Measurements from ENCODE around the gene MAML3. TPM values are rescaled to one million over a fixed set of nuclear protein-coding genes. Genes with fewer than 3 reads are reported as not detected.

Gene MAML3
- total RNA-seq, 5 donors from 2014 or later (not counting 1 experiment from before 2014, with no cell fraction given): 2.0 to 3.4 (median 2.7) TPM

GRCh38 chr4:139858436-139859205 is 295.4 kb downstream of the MAML3 start:
- WGBS (ENCODE audit: insufficient coverage): 58% methylated on average over 7 of the region's 8 CpGs
- Histone ChIP-seq H3K4me3 (ENCODE audit: control insufficient read depth in 1 of 2, extremely low read depth in 1 of 2, low read length in 1 of 2) (no peak overlapping the region), H3K9me3 (no peaks in the 10 kb centered on the region), H3K4me1 (ENCODE audit: control insufficient read depth in 1 of 2, extremely low read depth in 1 of 2, insufficient read depth in 2 of 2, low read length in 2 of 2) (peaks cover 0 to 18% of the 10 kb centered on the region in 2 experiments), H3K27me3 (replicated peaks in 1 of 2; ENCODE audit: control insufficient read depth in 2 of 2, extremely low read depth in 1 of 2, insufficient read depth in 2 of 2, low read length in 1 of 2) (peaks cover 0 to 4% of the 10 kb centered on the region in 2 experiments), H3K27ac (ENCODE audit: low read length) (no peak overlapping the region), H3K36me3 (ENCODE audit: control insufficient read depth in 2 of 2, extremely low read depth in 1 of 2, insufficient read depth in 1 of 2, low read length in 1 of 2) (no peaks in the 10 kb centered on the region)
- Mint-ChIP-seq H3K4me3 (no peak overlapping the region), H3K27ac (no peak overlapping the region), H3K9me3 (no peaks in the 10 kb centered on the region), H3K4me1 (peaks cover 15 to 17% (median 15%) of the 10 kb centered on the region in 3 donors), H3K36me3 (peaks cover 3% of the 10 kb centered on the region), H3K27me3 (no peaks in the 10 kb centered on the region)
- POLR2A ChIA-PET: interaction anchor here in 1 of 2 donors (0.7 kb wide), 1 partner anchor 41 kb away, joined by 11 read pairs; no protein-coding TSS in a partner anchor
- no peak for ATAC-seq (replicated peaks in 1 of 4)
- no peak for DNase-seq
- CTCF ChIA-PET: no interaction called here

GRCh38 chr4:139857977-139858376 is 296.0 kb downstream of the MAML3 start:
- DNase-seq (no peak), ATAC-seq (replicated peaks in 1 of 4) (no peak)
- H3K9me3 ChIP-seq: no peaks in the 10 kb centered on the region
- H3K4me3 ChIP-seq (ENCODE audit: control insufficient read depth in 1 of 2, extremely low read depth in 1 of 2, low read length in 1 of 2): no peak overlapping the region
- Mint-ChIP-seq H3K36me3 (peaks cover 3% of the 10 kb centered on the region), H3K27ac (no peak overlapping the region), H3K4me1 (peaks cover 15 to 17% (median 15%) of the 10 kb centered on the region in 3 donors), H3K27me3 (no peaks in the 10 kb centered on the region), H3K4me3 (no peak overlapping the region), H3K9me3 (no peaks in the 10 kb centered on the region)
- H3K27ac ChIP-seq (ENCODE audit: low read length): no peak overlapping the region
- WGBS (ENCODE audit: insufficient coverage): no CpG with 5 or more reads among the region's 2 CpGs
- H3K27me3 ChIP-seq (replicated peaks in 1 of 2; ENCODE audit: control insufficient read depth in 2 of 2, extremely low read depth in 1 of 2, insufficient read depth in 2 of 2, low read length in 1 of 2): peaks cover 0 to 4% of the 10 kb centered on the region in 2 experiments
- CTCF ChIA-PET: interaction anchor here in 1 of 2 donors (0.9 kb wide), 1 partner anchor 15 kb away, joined by 3 read pairs; no protein-coding TSS in a partner anchor
- H3K4me1 ChIP-seq (ENCODE audit: control insufficient read depth in 1 of 2, extremely low read depth in 1 of 2, insufficient read depth in 2 of 2, low read length in 2 of 2): peaks cover 0 to 18% of the 10 kb centered on the region in 2 experiments
- no peaks in the 10 kb centered on the region for H3K36me3 ChIP-seq (ENCODE audit: control insufficient read depth in 2 of 2, extremely low read depth in 1 of 2, insufficient read depth in 1 of 2, low read length in 1 of 2)
- POLR2A ChIA-PET: no interaction called here

GRCh38 chr4:139857021-139857420 is 297.0 kb downstream of the MAML3 start:
- ChIA-PET CTCF (interaction anchor here in 1 of 2 donors (0.9 kb wide), 1 partner anchor 14 kb away, joined by 3 read pairs; no protein-coding TSS in a partner anchor), POLR2A (interaction anchor here in 1 of 2 donors (0.6 kb wide), 1 partner anchor 68 kb away, joined by 6 read pairs; no protein-coding TSS in a partner anchor)
- peak overlapping the region in 1 of 2 donors; percentile 6 for H3K4me3 ChIP-seq (ENCODE audit: control insufficient read depth in 1 of 2, extremely low read depth in 1 of 2, low read length in 1 of 2)
- Mint-ChIP-seq H3K27me3 (no peaks in the 10 kb centered on the region), H3K9me3 (no peaks in the 10 kb centered on the region), H3K4me3 (no peak overlapping the region), H3K36me3 (no peaks in the 10 kb centered on the region), H3K27ac (peak overlapping the region; percentile 47 to 59), H3K4me1 (peaks cover 15 to 17% (median 15%) of the 10 kb centered on the region in 3 donors)
- H3K9me3 ChIP-seq: no peaks in the 10 kb centered on the region
- peak; percentile 43 to 67 (median 56) for ATAC-seq (replicated peaks in 1 of 4)
- no peaks in the 10 kb centered on the region for H3K36me3 ChIP-seq (ENCODE audit: control insufficient read depth in 2 of 2, extremely low read depth in 1 of 2, insufficient read depth in 1 of 2, low read length in 1 of 2)
- no peak overlapping the region for H3K27ac ChIP-seq (ENCODE audit: low read length)
- H3K27me3 ChIP-seq (replicated peaks in 1 of 2; ENCODE audit: control insufficient read depth in 2 of 2, extremely low read depth in 1 of 2, insufficient read depth in 2 of 2, low read length in 1 of 2): peaks cover 0 to 4% of the 10 kb centered on the region in 2 experiments
- peak in 1 of 35 experiments; percentile 1 for DNase-seq
- H3K4me1 ChIP-seq (ENCODE audit: control insufficient read depth in 1 of 2, extremely low read depth in 1 of 2, insufficient read depth in 2 of 2, low read length in 2 of 2): peaks cover 0 to 18% of the 10 kb centered on the region in 2 experiments
- no CpG with 5 or more reads among the region's 4 CpGs for WGBS (ENCODE audit: insufficient coverage)

GRCh38 chr4:139854668-139855403 is 299.1 kb downstream of the MAML3 start:
- Histone ChIP-seq H3K4me1 (ENCODE audit: control insufficient read depth in 1 of 2, extremely low read depth in 1 of 2, insufficient read depth in 2 of 2, low read length in 2 of 2) (peaks cover 0 to 18% of the 10 kb centered on the region in 2 experiments), H3K9me3 (no peaks in the 10 kb centered on the region), H3K27ac (ENCODE audit: low read length) (no peak overlapping the region), H3K36me3 (ENCODE audit: control insufficient read depth in 2 of 2, extremely low read depth in 1 of 2, insufficient read depth in 1 of 2, low read length in 1 of 2) (no peaks in the 10 kb centered on the region), H3K27me3 (replicated peaks in 1 of 2; ENCODE audit: control insufficient read depth in 2 of 2, extremely low read depth in 1 of 2, insufficient read depth in 2 of 2, low read length in 1 of 2) (peaks cover 0 to 4% of the 10 kb centered on the region in 2 experiments), H3K4me3 (ENCODE audit: control insufficient read depth in 1 of 2, extremely low read depth in 1 of 2, low read length in 1 of 2) (no peak overlapping the region)
- Mint-ChIP-seq H3K9me3 (no peaks in the 10 kb centered on the region), H3K4me1 (peaks cover 15 to 17% (median 15%) of the 10 kb centered on the region in 3 donors), H3K4me3 (no peak overlapping the region), H3K27ac (no peak overlapping the region), H3K36me3 (no peaks in the 10 kb centered on the region), H3K27me3 (no peaks in the 10 kb centered on the region)
- WGBS (ENCODE audit: insufficient coverage): 71% methylated on average over 2 of the region's 7 CpGs
- ChIA-PET CTCF (no interaction called here), POLR2A (no interaction called here)
- ATAC-seq (replicated peaks in 1 of 4): no peak
- DNase-seq: no peak

- H3K27me3 ChIP-seq (replicated peaks in 1 of 2; ENCODE audit: control insufficient read depth in 2 of 2, extremely low read depth in 1 of 2, insufficient read depth in 2 of 2, low read length in 1 of 2): peaks cover 0 to 4% of the 10 kb centered on the region in 2 experiments
- peaks cover 0 to 18% of the 10 kb centered on the region in 2 experiments for H3K4me1 ChIP-seq (ENCODE audit: control insufficient read depth in 1 of 2, extremely low read depth in 1 of 2, insufficient read depth in 2 of 2, low read length in 2 of 2)
- CTCF ChIA-PET: no interaction called here
- Mint-ChIP-seq H3K9me3 (no peaks in the 10 kb centered on the region), H3K27me3 (no peaks in the 10 kb centered on the region), H3K4me3 (no peak overlapping the region), H3K36me3 (no peaks in the 10 kb centered on the region), H3K27ac (no peak overlapping the region), H3K4me1 (peaks cover 15 to 17% (median 15%) of the 10 kb centered on the region in 3 donors)
- H3K36me3 ChIP-seq (ENCODE audit: control insufficient read depth in 2 of 2, extremely low read depth in 1 of 2, insufficient read depth in 1 of 2, low read length in 1 of 2): no peaks in the 10 kb centered on the region
- POLR2A ChIA-PET: no interaction called here
- DNase-seq (no peak), ATAC-seq (replicated peaks in 1 of 4) (no peak)
- no peak overlapping the region for H3K27ac ChIP-seq (ENCODE audit: low read length)
- no peak overlapping the region for H3K4me3 ChIP-seq (ENCODE audit: control insufficient read depth in 1 of 2, extremely low read depth in 1 of 2, low read length in 1 of 2)
- H3K9me3 ChIP-seq: no peaks in the 10 kb centered on the region
Measured at GRCh38 chr4:139853309-139853708, 300.7 kb downstream of the MAML3 start.

GRCh38 chr4:139852612-139853269 is 301.2 kb downstream of the MAML3 start:
- no peaks in the 10 kb centered on the region for H3K9me3 Mint-ChIP-seq
- no peak overlapping the region for H3K27ac Mint-ChIP-seq
- DNase-seq (no peak), ATAC-seq (replicated peaks in 1 of 4) (no peak)
- POLR2A ChIA-PET: interaction anchor here in 1 of 2 donors (0.7 kb wide), 1 partner anchor 501 kb away, joined by 6 read pairs; no protein-coding TSS in a partner anchor
- H3K4me3 ChIP-seq (ENCODE audit: control insufficient read depth in 1 of 2, extremely low read depth in 1 of 2, low read length in 1 of 2): no peak overlapping the region
- H3K4me1 Mint-ChIP-seq: peaks cover 14 to 16% (median 15%) of the 10 kb centered on the region in 3 donors
- H3K9me3 ChIP-seq: no peaks in the 10 kb centered on the region
- H3K27me3 Mint-ChIP-seq: no peaks in the 10 kb centered on the region
- H3K27me3 ChIP-seq (replicated peaks in 1 of 2; ENCODE audit: control insufficient read depth in 2 of 2, extremely low read depth in 1 of 2, insufficient read depth in 2 of 2, low read length in 1 of 2): peaks cover 0 to 4% of the 10 kb centered on the region in 2 experiments
- CTCF ChIA-PET: no interaction called here
- H3K27ac ChIP-seq (ENCODE audit: low read length): no peak overlapping the region
- 72% methylated on average over 3 of the region's 4 CpGs for WGBS (ENCODE audit: insufficient coverage)
- no peaks in the 10 kb centered on the region for H3K36me3 ChIP-seq (ENCODE audit: control insufficient read depth in 2 of 2, extremely low read depth in 1 of 2, insufficient read depth in 1 of 2, low read length in 1 of 2)
- H3K4me3 Mint-ChIP-seq: no peak overlapping the region
- peaks cover 0 to 15% of the 10 kb centered on the region in 2 experiments for H3K4me1 ChIP-seq (ENCODE audit: control insufficient read depth in 1 of 2, extremely low read depth in 1 of 2, insufficient read depth in 2 of 2, low read length in 2 of 2)
- H3K36me3 Mint-ChIP-seq: no peaks in the 10 kb centered on the region

Measured in T-cell (primary cell).